Hindlimb muscle (tissue), 1 donor: ENCODE results near the gene FIGN. TPM values are rescaled to one million over a fixed set of nuclear protein-coding genes. Genes with fewer than 3 reads are reported as not detected.

Source experiments
- DNase-seq: peaks from one replicate; pipeline ENCODE4 v3.0.0-alpha.2; 2013
- polyA plus RNA-seq: library from polyadenylated mRNA; unstranded; fragments of 120-200 nt; gene quantifications from one replicate; pipeline ENCODE4 v1.2.1, GENCODE V29; 2013; ENCODE audit not compliant: insufficient read length

FIGN gene
- polyA plus RNA-seq, 1 donor, result 0.99 TPM

DNA sequence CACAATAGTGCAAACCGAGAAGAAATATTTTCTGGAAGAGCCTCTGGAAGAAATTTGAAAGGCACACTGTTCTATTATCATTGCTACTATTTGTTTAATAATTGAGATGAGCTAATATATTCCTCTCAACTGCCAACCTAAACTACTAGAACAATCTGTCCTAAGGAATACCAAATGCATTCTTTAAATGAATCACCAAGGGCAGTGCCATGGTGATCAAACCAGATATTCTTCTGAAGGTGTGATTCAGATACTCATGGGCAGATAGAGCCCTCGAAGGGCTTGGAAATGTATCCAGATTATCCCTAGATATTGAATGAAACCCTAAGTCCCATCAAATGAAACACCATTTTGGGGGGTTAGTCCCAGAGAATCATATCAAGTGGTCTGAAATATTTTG lies 76.6 kb downstream of the FIGN start:
- DNase-seq, result no peak

DNA sequence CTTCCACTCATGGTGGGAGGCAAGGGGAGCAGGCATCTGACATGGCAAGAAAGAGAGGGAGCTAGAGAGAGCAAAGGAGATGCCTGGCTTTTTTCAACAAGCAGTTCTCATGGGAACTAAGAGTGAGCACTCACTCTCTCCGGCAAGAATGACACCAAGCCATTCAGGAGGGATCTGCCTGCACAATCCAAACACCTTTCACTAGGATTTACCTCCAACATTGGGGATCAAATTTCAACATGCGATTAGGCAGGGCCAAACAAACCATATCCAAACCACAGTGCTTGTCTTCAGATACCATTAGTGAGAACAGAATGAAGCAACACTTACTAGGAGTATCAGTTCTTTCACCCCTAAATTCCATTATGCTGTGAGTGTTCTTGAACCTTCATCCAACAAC lies 77.3 kb downstream of the FIGN start:
- DNase-seq, result no peak

DNA sequence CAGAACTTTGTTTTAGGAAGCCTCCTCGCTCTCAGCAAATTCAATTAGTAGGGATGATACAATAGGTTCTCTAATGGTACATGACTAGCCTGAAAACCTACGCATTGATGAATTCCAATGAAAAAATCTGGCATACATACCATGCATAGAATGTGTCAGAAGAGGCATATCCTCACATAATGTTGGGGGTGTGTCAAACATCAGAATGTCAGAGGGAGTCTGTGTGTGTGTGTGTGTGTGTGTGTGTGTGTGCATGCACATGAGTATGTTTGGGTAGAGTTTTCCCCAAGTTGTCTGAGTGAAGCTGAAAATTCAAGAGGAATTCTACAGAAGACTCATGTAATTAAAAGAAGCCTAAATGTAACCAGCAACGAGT lies 78.5 kb downstream of the FIGN start:
- DNase-seq, result no peak

DNA sequence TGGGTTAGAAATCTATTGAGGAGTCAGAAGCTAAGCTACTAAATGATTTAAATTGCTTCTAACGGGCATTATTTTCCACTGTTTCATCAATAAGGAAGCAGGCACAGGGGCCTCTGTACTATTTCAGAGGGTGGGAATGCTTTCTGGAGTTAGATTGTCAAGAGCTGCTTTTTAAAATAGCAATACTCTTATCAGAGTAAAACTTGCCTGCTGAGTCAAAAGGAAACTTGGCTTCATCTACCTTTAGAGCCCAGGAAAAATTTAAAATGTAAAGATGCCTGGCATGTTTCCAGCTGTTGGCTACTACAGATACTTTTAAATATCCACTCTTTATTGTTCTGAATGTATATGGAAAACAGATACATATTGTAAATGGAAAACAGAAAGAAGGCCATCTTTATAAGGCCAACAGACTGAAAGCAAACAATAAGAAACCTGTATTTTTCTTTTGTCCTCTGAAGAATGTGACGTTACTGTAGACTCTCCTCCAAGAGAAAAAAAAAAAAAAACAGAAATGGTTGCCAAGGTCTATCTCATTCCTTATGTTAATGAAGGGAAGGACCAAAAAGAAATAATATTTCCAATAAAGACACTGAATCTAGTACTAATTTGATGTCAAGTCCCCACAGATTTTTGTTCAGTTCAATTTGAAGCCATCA lies 79.1 kb downstream of the FIGN start:
- no peak for DNase-seq

DNA sequence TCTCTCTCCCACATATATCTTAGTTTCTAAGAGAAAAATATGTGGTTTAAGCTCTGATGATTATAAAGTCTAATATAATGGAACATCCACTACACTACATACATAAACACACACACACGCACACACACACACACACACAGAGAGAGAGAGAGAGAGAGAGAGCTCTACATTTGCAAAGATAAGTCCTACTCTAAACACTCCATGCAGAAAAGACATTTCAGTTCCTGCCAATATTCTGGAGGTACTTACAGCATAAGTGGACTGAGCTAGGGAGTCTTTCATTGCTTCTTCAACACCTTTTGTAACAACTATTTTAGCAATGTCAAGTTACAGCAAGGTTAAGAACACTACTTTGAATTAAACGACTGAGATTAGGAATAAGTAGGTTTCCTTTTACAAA lies 80.1 kb downstream of the FIGN start:
- no peak for DNase-seq

DNA sequence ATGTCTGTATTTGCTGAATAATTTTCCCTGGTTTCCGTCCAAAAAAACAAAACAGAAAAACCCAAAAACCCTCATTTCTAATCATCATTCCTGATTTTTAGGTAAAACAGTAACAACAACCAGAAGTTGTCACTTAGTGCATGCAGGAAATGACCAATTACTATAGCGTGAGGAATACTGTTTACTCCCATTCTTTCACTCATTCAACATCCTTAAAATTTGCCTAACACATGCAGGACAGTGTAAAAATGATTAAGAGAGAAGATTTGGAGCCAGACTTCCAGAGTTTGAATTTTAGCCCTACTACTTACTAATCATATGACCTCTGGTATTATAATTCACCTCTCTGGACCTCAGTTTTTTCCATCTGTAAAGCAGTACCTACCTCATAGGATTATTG lies 83.1 kb downstream of the FIGN start:
- no peak for DNase-seq

DNA sequence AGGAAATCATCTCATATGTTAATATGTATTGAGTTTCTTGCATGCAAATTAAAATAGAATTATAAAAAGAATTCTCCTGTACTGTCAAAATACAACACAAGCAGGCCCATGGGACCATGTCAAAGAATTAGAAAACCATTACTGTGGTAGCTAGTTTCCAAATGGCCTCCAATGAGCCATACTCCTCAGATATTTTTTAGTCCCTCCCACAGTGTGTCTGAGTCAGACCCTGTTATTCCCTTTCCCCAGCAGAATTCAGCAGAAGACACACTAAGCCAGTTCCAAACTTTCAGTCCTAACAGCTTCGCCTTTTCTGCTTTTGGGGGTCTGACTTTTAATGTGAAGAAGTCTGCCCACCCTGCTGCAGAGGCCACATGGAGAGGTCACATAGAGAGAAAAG lies 86.7 kb downstream of the FIGN start:
- DNase-seq, result no peak

DNA sequence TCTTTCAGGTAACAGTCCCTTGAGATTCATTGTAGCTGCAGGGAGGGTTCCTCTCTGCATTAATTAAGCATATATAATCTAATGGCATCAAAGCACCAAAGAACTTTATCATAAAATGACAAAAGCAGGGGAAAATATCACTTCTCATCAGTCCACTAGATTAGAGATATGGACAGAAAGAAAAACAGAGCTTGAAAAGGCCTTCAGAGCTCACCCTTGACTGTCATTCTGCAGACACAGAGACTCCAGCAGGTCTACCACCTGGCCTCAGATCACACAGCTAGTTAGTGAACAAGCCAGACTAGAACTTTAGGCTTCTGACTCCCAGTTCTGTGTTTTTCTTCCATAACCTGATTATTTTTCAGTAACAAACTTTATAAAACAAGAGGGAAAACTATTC lies 88.5 kb downstream of the FIGN start:
- DNase-seq, result no peak

DNA sequence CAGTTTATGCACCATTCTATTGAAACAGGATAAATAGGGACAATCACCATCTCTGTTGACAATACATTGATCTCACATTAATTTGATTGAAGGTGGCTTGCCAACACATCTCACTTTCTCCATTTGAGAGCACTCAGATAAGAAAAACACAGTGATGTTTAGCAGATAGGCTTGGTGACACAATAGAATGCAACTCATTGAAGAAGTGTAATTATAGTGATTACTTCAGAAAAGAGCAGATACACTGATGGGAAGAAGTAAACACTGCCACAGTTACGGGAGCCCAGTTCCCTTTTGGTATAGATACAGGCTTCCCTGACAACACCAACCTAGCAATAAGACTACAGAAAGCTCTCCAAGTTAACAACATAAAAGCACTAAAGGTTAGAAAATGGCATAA lies 89.1 kb downstream of the FIGN start:
- no peak for DNase-seq

DNA sequence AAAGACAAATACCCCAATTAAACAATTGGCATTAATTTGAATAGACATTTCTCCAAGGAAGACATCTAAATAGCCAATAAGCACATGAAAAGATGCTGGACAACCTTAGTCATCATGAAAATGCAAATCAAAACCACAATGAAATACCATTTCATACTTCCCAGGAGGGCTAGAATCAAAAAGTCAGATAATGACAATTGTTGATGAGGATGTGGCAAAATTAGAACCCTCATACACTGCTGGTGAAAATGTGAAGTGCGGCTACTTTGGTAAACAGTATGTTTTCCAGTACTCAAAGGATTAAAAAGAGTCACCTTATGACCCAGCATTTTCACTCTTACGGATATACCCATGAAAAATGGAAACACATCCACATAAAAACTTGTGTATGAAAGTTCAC lies 91.6 kb downstream of the FIGN start:
- no peak for DNase-seq

DNA sequence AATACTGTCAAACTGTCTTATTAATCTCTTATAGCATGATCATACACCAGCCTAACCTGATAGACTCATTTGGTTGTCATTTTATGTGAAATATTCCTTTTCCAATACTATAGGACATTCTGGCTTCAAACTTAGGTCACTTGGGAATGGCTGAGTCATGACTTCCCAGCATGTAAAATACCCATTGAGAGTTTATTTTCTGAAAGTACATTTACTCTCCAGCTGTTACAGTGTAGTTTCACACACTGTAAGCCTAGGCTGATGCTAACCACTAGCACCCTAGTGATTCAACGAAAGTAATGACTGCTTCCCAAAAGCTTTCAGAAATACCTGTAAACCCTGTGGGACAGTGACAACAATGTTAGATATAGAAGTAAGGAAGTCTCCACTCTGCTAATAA lies 93.8 kb downstream of the FIGN start:
- DNase-seq, result no peak

DNA sequence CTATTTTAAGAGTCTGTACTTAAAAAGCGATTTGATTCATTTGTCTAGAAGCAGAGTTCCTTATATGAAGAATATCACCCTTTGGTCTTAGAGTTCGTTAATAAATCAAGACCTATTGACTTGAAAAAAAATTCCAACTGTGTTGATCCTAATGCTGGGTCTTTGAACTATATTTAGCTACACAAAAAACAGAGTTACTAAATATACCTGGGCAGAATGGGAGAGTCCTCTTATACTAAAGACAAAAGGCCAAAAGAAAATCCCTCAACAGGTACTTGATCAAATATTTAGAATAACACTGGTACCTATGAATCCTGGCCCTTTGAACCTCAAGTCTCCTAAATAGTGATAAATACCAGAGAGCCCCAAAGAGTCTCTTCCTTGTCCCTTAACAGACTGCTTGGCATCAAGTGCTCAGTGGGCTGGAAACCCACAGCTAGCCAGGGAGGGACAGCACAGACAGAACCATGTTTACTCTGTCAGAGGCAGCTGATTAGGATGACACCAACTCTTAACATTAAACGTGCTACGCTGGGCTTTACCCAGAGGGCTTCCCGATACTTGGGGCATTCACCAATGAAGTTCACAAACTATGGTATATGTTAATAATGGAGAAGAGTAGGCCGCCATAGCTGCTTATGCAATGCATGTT lies 95.1 kb downstream of the FIGN start:
- no peak for DNase-seq

DNA sequence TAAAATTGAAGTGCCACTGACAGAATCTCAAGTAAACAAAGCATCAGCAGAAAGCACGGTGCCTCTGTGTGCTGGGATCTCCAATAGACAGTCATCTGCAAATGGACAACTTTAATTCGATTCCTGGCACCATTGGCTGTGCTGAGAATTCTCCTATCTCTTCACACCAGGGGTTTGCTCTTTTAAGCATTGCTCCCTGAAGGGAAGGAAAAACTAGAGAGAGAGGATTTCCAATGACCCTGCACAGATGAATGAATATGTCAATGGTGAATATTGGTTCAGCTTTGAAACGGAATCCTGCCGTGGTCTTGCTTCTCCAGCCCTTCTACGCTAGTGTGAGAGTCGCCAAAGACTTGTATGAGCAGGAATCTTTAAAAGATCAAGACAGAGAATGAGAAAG lies 97.9 kb downstream of the FIGN start:
- DNase-seq, result no peak

DNA sequence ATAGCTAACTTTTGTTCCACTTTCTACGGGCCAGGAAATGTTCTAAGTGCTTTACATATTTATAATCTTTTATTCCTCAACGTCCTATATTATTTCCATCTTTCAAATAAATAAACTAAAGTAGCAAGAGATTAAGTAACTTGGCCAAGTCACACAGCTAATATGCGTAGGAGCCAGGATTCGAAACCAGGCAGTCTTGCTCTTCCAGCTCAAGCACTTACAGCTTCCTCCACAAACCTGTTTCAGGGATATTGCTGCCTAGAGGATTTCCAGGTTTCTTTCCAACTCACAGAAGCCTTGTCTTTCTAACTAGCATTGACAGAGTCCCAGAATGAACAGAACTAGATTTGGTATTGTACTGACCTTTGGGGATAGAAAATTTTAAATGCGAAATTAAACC lies 102.5 kb downstream of the FIGN start:
- DNase-seq, result peak; percentile 13

DNA sequence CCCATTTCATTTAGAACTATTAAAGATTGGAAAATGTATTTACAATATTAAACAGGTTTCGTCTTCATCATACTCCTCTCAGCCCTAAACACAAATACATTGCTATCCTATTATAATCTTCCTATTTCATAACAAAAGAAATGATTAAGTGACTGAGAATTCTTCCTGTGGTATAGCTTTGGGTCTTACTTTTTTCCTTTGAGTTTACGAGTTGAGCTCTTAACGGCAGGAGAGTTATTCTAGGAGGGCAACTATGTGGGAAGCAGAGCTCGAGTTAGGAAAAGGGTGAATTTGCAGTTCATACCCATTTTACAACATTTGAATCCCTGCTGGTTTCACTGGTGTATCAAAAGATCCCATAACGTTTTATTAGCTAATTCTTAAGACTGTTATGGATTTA lies 105.0 kb downstream of the FIGN start:
- no peak for DNase-seq

DNA sequence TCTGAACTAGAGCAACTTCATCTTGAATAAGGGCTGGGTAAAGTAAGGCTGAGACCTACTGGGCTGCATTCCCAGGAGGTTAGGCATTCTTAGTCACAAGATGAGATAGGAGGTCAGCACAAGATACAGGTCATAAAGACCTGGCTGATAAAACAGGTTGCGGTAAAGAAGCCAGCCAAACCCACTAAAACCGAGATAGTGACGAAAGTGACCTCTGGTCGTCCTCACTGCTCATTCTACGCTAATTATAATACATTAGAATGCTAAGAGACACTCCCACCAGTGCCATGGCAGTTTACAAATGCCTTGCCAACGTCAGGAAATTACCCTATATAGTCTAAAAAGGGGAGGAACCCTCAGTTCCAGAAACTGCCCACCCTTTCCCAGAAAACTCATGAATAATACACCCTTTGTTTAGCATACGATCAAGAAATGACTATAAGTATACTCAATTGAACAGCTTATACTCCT lies 109.1 kb downstream of the FIGN start:
- DNase-seq, result no peak

DNA sequence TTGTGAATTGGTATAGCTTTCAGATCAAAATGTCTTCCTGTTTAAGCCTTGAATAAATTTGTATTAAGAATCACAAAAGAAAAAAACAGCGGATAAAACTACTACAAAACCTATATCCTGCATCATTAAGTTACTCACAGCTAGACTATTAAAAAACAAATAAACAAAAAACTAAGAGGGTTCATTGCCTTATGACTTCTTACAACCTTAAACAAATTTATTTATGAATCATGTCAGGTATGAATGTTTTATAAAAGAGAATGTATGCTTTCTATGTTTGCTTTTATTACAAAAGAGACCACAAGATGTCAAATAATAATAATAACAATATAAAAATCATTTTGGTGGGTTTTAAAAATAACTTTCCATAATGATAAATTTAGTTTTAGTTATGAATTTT lies 109.6 kb downstream of the FIGN start:
- DNase-seq, result no peak

DNA sequence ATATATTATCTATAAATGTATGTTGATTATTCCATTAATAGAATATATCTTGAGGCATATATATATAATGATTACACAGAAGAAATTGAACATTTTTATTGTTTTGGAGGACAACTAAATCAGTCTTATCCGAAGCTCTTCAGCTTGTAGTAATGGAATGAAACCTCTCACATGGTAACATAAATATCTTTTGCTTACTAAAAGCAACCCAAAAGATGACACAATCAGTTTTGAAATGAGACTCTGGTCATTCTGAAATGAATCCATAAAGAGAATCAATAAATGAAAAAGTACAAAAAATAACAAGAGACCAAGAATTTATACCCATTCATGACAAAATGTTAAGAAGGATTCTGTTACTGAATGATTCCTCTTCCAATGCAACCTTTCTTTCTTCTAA lies 110.2 kb downstream of the FIGN start:
- DNase-seq, result no peak

DNA sequence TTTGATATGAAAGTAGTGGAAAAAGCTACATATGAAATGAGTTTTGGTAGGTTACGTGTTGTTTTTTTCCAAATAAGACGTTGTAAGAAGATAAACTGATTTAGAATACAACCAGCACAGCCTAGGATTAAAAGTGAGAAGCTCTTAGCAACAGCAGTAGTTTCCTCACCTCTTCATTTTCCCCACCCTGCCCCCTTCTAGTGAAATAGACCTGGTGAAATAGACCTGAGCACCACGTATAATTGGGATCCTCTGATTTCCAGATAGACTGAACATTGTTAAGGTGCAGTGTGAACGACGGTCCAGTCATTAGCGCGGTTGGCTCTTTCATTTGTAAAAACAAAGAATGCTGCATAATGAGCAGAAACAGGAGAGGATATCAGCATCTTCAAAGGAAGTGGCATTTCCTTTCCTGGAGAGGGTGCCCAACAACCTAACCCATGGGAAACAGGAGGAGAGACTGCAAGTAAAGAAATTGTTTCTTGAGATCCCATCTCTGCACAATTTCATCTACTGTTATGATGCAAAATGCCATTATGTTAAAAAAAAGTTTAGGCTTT lies 114.3 kb downstream of the FIGN start:
- no peak for DNase-seq

DNA sequence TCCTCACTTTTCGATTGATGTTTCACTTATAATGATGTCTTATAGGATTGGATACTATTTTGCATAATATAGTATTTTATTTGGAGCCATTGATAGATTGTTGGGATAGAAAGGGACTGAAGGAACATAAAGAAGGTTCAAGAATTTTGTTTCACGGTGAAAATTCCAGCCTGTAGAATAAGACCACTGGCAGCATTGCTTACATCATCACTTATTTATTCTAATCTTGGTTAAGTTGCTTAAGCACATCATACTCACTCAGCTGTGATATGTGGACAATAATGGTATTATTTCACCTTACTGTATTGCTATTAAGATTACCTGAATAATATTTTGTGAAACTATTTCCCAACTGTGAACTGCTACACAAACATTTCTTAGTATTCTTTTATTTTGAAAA lies 118.3 kb downstream of the FIGN start:
- DNase-seq, result no peak

DNA sequence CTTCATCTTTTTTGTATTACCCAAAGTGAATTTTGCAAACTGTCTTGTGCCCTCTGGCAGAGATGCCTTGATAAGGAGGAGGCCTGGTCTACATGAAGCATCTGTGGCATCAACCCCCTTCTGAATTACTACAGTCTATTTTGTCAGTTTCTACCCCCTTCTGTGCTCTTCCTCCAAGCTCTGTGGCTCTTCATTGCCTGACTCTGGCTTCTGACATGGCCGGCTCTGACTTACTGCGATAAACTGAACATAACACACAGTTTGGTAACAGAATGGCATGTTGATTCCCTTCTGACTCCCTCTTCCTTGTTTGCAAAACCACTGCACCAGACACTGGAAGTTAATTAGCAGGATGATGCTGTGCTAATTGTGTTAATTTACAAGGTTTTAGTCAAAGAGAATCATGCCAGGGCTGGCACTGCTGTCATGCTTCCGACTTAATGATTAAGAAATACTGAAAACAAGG lies 122.5 kb downstream of the FIGN start:
- DNase-seq, result no peak

DNA sequence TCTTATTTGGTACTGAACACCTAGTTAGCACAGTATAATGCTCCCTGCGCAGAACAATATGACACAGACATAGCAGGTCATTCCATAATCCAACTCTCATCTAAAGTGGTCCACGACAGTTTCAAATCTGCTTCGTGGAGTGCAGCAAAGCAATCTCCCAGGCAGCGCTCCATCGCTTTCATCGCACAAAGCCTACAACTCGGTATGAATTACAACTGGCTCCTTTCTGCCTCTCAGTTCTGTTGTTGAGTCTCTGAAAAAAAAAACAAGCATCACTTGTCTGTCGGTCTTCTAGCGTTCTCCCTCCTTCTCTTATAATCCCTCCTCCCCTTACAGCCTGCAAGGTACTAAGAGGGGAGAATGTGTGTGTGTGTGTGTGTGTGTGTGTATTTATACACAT lies 123.5 kb downstream of the FIGN start:
- DNase-seq, result no peak

DNA sequence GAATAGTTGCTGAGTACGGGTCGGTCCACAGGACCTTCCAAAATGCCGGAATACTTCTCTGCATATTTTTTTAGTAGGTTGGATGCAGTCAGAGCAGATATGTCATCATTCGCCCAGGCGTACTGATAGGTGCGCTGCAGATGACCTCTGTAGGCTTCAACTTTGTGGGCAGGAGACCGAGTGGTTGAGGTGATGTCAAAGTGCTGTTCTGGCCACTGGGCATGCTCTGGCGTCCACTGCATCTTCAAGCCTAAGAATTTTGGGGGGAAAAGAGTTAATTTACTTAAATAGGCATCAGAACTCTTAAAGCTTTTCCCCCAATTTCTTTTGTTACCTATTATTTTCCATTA lies 124.3 kb downstream of the FIGN start:
- DNase-seq, result no peak

DNA sequence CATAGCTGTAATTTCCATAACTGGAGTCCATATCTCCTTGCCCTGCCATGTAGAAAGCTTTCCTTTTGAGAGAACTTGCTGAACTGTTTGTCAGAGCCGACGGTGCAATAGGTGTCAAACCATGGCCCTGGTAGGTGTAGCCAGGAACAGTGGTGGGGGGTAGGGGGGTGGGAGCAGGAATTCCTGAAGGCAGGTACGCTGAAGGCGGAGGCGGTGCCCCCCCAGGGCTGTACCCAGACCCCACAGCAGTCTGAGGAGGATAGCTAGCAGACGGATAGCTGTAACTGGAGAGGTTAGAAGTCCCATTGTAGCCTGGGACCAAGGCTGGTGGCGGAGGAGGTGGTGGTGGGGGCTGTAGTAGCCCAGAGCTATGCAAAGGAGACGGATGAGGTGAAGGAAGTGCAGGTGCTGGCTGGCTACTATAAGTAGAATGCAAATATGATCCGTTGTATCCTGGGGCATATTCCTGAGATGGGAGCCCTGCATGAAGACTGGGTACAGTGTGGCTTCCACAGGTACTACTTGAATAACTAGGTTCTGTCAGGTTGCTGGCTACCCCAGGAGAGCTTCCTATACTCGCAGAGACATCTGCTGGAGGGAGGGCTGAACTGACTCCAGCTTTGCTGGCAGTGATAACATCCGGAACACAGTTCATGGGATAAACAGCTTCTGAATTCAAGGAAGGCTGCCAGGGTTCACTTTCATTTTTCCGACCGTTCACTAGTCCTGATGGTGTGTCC lies 124.8 kb downstream of the FIGN start:
- no peak for DNase-seq
